Chondrocyte (in vitro differentiated cells): ENCODE data around the gene TECPR1. TPM values are rescaled to one million over a fixed set of nuclear protein-coding genes. Genes with fewer than 3 reads are reported as not detected.

Source experiments
- DNase-seq: peaks from one replicate; pipeline ENCODE4 v3.0.0; 2021; ENCODE audit warnings: mixed read lengths, low spot score
- H3K27ac Mint-ChIP-seq: one replicate; pipeline ENCODE4 v1.8.0; 2021; ENCODE audit warnings: mild to moderate bottlenecking, moderate library complexity, mixed read lengths; ENCODE audit not compliant: unreplicated experiment
- H3K27me3 Mint-ChIP-seq: 2 replicates; pipeline ENCODE4 v1.8.0; 2021; ENCODE audit warnings: low read depth, mixed read lengths
- H3K36me3 Mint-ChIP-seq: 2 replicates; pipeline ENCODE4 v1.8.0; 2021; ENCODE audit warnings: low read depth, mixed read lengths
- H3K4me1 Mint-ChIP-seq: 2 replicates; pipeline ENCODE4 v1.8.0; 2021; ENCODE audit warnings: low read depth, mild to moderate bottlenecking, mixed read lengths
- H3K4me3 Mint-ChIP-seq: one replicate; pipeline ENCODE4 v1.8.0; 2021; ENCODE audit warnings: mild to moderate bottlenecking, moderate library complexity, mixed read lengths; ENCODE audit not compliant: unreplicated experiment
- H3K9me3 Mint-ChIP-seq: 2 replicates; pipeline ENCODE4 v1.8.0; 2021; ENCODE audit warnings: low read depth, mixed read lengths
- total RNA-seq: library from RNA; stranded (reverse); gene quantifications from 3 replicates; pipeline ENCODE4 v1.2.1, GENCODE V29; 2021
- TF ChIP-seq, protein P1 (sequence below): fragments of 200-600 bp; sonication (generic); IDR thresholded peaks from 2 replicates; pipeline ENCODE4 v1.5.0; 2021; ENCODE audit warnings: antibody characterized with exemption, mild to moderate bottlenecking, moderate library complexity

The TECPR1 gene
- total RNA-seq, 1 donor from 2014 or later, result 27.3 TPM

DNA sequence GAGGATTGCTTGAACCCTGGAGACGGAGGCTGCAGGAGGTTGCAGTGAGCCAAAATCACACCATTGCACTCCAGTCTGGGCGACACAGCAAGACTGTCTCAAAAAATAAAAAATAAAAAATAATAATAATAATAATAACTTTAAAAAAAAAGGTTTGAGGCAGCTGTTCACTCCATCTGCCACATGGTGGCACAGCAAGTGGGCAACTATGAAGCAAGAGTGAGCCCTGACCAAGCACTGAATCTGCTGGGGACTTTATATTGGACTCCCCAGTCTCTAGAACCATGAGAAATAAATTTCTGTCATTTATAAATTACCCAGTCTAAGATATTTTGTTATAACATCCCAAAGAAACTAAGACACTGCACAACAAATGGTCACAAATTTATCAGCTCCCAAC is 14.8 kb upstream of the TECPR1 start:
- Mint-ChIP-seq H3K36me3 (peaks cover 8% of the 10 kb centered on the region), H3K4me1 (peaks cover 17% of the 10 kb centered on the region), H3K27ac (peak overlapping the region; percentile 27), H3K27me3 (no peaks in the 10 kb centered on the region), H3K9me3 (no peaks in the 10 kb centered on the region), H3K4me3 (no peak overlapping the region)
- TF ChIP-seq, protein P1, sequence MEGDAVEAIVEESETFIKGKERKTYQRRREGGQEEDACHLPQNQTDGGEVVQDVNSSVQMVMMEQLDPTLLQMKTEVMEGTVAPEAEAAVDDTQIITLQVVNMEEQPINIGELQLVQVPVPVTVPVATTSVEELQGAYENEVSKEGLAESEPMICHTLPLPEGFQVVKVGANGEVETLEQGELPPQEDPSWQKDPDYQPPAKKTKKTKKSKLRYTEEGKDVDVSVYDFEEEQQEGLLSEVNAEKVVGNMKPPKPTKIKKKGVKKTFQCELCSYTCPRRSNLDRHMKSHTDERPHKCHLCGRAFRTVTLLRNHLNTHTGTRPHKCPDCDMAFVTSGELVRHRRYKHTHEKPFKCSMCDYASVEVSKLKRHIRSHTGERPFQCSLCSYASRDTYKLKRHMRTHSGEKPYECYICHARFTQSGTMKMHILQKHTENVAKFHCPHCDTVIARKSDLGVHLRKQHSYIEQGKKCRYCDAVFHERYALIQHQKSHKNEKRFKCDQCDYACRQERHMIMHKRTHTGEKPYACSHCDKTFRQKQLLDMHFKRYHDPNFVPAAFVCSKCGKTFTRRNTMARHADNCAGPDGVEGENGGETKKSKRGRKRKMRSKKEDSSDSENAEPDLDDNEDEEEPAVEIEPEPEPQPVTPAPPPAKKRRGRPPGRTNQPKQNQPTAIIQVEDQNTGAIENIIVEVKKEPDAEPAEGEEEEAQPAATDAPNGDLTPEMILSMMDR, result peak; percentile 71
- no peak for DNase-seq

DNA sequence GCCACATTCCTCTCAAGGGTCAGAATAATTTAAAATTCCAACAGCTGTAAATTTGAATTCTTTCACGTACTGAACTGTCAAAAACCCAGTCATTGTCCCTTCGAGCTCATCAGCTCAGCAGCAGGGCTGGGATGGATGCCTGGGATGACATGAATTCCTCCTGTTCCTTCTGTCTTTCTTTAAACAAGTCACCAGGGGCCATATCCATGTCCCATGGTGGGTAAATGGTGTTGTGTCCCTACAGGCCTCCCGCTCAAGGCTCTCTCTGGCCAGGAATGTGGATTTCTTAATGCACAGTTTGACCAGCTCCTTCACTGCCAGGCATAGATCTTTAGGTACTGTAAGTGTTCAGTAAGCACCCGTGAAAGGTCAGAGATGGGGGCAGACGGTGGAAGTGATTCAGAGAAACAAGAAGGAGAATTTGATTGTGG is 13.8 kb upstream of the TECPR1 start:
- H3K27ac Mint-ChIP-seq, result peak overlapping the region; percentile 84
- no peaks in the 10 kb centered on the region for H3K9me3 Mint-ChIP-seq
- H3K36me3 Mint-ChIP-seq, result peaks cover 9% of the 10 kb centered on the region
- TF ChIP-seq, protein P1, result no peak
- no peaks in the 10 kb centered on the region for H3K27me3 Mint-ChIP-seq
- no peak overlapping the region for H3K4me3 Mint-ChIP-seq
- DNase-seq, result no peak
- H3K4me1 Mint-ChIP-seq, result peaks cover 17% of the 10 kb centered on the region

DNA sequence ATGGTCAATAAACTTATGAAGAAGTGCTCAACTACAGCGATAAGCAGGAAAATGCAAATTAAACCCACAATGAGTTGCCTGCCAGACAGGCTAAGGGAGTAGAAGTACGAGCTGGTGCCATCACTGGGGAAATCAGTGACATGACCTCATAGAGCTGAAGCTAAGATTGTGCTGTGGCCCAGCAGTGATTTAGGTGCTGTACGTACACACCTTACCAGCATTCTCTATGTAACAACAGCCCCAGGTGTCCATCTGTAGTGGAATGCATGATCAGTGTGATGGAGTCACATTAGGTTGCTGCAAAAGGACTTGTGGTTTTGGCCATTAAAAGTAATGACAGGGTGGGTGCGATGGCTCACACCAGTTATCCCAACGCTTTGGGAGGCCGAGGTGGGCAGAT is 5.7 kb upstream of the TECPR1 start:
- peaks cover 8% of the 10 kb centered on the region for H3K36me3 Mint-ChIP-seq
- no peak overlapping the region for H3K4me3 Mint-ChIP-seq
- H3K27me3 Mint-ChIP-seq, result no peaks in the 10 kb centered on the region
- H3K27ac Mint-ChIP-seq, result no peak overlapping the region
- no peaks in the 10 kb centered on the region for H3K9me3 Mint-ChIP-seq
- TF ChIP-seq, protein P1, result no peak
- H3K4me1 Mint-ChIP-seq, result peaks cover 9% of the 10 kb centered on the region
- DNase-seq, result no peak

DNA sequence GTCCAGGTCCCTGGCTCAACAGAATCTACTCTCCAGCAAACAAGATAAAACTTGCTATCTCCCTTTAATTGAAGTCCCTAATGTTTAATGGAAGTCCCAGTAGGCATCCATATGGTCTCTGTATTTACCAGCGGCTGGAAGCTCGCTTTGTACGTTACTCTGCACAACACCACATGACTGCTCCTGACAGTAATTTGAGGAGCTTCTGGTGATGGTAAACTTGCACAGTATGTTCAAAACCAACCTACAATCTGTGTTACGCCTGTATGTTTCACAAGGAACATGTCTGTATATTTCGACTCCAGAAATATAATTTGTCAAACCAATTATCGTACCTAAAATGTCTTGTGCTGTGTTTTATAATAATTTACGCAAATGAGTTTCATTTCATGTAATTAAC is 4.4 kb upstream of the TECPR1 start:
- Mint-ChIP-seq H3K27me3 (no peaks in the 10 kb centered on the region), H3K27ac (no peak overlapping the region), H3K4me1 (peaks cover 16% of the 10 kb centered on the region), H3K4me3 (no peak overlapping the region), H3K36me3 (peaks cover 4% of the 10 kb centered on the region), H3K9me3 (no peaks in the 10 kb centered on the region)
- no peak for DNase-seq
- TF ChIP-seq, protein P1, result no peak

DNA sequence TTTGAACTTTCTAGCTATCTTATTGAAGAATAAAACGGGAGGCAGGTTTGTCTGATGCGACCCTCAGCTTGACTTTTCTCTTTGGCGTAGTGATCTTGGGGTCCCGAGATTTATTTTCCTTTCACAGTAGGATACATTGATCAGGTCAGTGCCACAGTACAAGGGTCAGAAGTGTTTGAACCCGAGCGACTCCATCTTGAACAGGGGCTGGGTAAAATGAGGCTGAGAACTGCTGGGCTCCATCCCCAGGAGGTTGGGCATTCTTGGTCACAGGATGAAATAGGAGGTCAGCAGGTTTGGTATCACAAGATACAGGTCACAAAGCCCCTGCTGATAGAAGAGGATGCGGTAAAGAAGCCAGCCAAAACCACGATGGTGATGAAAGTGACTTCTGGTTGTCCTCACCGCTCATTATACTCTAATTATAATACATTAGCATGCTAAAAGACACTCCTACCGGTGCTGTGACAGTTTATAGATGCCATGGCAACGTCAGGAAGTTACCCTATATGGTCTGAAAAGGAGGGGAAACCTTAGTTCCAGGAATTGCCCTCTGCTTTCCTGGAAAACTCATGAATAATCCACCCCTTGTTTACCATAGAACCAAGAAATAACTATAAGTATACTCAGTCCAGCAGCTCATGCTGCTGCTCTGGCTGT is 3.0 kb upstream of the TECPR1 start:
- H3K27me3 Mint-ChIP-seq, result no peaks in the 10 kb centered on the region
- no peak for DNase-seq

More for the DNA sequence above, 3.0 kb upstream of the TECPR1 start:
- Mint-ChIP-seq H3K36me3 (peaks cover 4% of the 10 kb centered on the region), H3K9me3 (no peaks in the 10 kb centered on the region), H3K27ac (no peak overlapping the region), H3K4me3 (no peak overlapping the region), H3K4me1 (peaks cover 24% of the 10 kb centered on the region)
- TF ChIP-seq, protein P1, result no peak
